Caki2 (cell line): ENCODE measurements around the gene HSFX2. TPM values are rescaled to one million over a fixed set of nuclear protein-coding genes. Genes with fewer than 3 reads are reported as not detected.
"Not testable (repeated sequence)": the region's sequence is repeated elsewhere in the genome, so short reads cannot be mapped to it uniquely, and the experiment has no call there.

Experiments used
- DNase-seq: peaks from one replicate; pipeline ENCODE4 v3.0.0-alpha.2; 2015; ENCODE audit warnings: low read depth
- in situ Hi-C: cut with HindIII; loops from 2 replicates; pipeline ENCODE4 v1.10.0; 2016; ENCODE audit warnings: low sequenced_read_pairs, low pct_unique_long_range_greater_than_20kb, mixed read lengths
- total RNA-seq: library from RNA; depleted of rRNA; stranded (reverse); fragments of >200 nt; shearing (Covaris generic); gene quantifications from 2 replicates; pipeline ENCODE4 v1.2.3, GENCODE V29; 2014; ENCODE audit warnings: low replicate concordance; rRNA removed

The HSFX2 gene
- total RNA-seq, 1 experiment from 2014 or later = not detected

GRCh38 chrX:149547782-149548181, 47.3 kb downstream of the HSFX2 start:
- in situ Hi-C loops, DNase-seq: not testable (repeated sequence)

- DNase-seq, in situ Hi-C loops: not testable (repeated sequence)
Observed at GRCh38 chrX:149546962-149547361, 48.2 kb downstream of the HSFX2 start.

DNA sequence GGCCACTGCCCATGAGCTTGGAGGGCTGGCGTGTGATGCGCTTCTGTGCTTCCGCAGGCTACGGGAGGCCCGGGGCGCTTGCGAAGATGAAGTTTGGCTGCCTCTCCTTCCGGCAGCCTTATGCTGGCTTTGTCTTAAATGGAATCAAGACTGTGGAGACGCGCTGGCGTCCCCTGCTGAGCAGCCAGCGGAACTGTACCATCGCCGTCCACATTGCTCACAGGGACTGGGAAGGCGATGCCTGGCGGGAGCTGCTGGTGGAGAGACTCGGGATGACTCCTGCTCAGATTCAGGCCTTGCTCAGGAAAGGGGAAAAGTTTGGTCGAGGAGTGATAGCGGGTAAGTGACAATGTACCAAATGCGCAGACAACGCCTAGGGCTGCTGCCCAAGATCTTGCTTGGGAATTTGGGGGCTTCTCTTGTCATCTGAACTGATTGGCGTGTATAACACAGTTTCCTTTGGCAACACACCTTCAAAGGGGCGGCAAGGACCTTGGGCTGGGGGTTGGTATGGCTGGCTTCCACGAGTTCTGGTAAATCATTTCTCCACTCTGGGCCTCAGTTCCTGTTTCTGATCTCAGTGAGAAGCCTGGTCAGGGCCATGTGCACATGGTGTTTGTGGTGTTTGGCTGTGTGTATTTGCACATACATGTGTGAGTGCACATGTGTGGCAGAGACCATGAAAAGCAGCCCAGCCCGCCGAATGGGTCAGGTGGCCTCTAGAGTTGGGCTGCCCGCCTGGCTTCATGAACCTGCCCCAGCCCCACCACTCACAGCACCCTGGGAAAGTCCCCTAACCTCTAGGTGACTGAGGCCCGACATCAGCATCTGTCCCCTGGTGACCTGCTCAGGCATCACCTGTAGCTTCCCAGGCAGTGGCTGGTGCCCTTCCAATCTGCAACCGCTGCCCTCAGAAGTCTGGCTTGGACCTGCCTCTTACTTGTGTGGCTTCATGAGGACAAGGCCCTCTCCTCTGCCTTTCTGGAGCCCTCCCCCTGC, 49.3 kb downstream of the HSFX2 start:
- in situ Hi-C loops, DNase-seq: not testable (repeated sequence)

Other genes starting within 250 kb of the HSFX2 start
- 14.8 and 34.3 TPM in 2 replicates for gene IDS, start 90.0 kb downstream of the HSFX2 start, total RNA-seq
- 23.5 and 30.3 TPM in 2 replicates for gene EOLA1, start 54.3 kb downstream of the HSFX2 start, total RNA-seq
- gene HSFX3, start 45.4 kb downstream of the HSFX2 start, total RNA-seq = not detected in 2 replicates
- gene MAGEA9B, start 7.9 kb downstream of the HSFX2 start, total RNA-seq = not detected in 2 replicates
- 20.0 and 33.8 TPM in 2 replicates for gene TMEM185A, start 36.5 kb upstream of the HSFX2 start, total RNA-seq
- not detected in 2 replicates for gene MAGEA11, start 116.7 kb upstream of the HSFX2 start, total RNA-seq
- 0.78 TPM in 1 of 2 replicates, not detected in the other for gene HSFX1, start 178.8 kb upstream of the HSFX2 start, total RNA-seq
- gene MAGEA9, start 186.6 kb upstream of the HSFX2 start, total RNA-seq = not detected in 2 replicates